ENCODE measurements around the gene FUT4.
"Not testable (repeated sequence)": the region's sequence is repeated elsewhere in the genome, so short reads cannot be mapped to it uniquely, and the experiment has no call there.

FUT4 gene

GRCh38 chr11:94533696-94534630 is 9.8 kb upstream of the FUT4 start:
- ATAC-seq: no peak
- no peak for DNase-seq

DNA sequence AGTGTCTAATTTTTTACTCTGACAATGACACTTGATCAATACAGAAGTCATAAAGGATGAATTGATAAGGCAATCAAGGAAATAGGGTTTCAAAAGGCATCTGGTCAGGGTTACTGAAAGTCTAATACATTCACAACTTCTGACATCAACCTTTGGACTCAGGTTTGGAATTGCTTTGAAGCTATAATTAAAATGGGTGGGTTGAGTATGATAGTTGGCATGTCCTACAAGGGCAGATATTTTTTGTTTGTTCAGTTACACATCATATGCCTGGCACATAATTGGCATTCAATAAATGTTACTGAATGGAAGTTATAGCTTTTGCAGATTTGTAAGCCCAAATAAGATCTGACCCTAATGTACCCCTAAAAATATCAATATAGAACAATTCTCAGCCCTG is 7.3 kb upstream of the FUT4 start:
- DNase-seq (no peak), ATAC-seq (no peak)

- ATAC-seq (no peak), DNase-seq (no peak)
Measured at GRCh38 chr11:94537031-94537600, 6.6 kb upstream of the FUT4 start.

DNA sequence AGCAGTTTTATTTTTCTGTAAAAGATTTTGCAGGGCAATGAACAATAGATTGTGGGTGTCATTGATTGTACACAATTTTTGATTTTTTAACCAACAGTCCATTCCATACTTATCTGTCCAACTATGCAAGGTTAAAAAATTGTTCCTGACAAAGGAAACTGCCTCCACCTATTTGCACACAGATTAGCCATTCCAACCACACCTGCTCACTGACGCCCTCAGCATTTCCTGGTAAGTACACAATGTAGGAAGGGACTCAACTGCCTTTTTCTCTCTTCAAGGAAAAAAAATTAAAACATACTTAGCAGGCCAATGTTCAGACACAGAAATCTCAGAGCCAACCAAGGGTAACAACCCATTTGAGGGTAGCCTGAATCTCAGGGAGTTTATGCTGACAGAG is 4.3 kb upstream of the FUT4 start:
- ATAC-seq (no peak), DNase-seq (no peak)

- peak; percentile 11 for DNase-seq
- peak; percentile 3 for ATAC-seq
Measured at GRCh38 chr11:94544646-94545263, 1.0 kb downstream of the FUT4 start.

- DNase-seq: no peak
- ATAC-seq: no peak
Measured at GRCh38 chr11:94545264-94546161, 1.8 kb downstream of the FUT4 start.

DNA sequence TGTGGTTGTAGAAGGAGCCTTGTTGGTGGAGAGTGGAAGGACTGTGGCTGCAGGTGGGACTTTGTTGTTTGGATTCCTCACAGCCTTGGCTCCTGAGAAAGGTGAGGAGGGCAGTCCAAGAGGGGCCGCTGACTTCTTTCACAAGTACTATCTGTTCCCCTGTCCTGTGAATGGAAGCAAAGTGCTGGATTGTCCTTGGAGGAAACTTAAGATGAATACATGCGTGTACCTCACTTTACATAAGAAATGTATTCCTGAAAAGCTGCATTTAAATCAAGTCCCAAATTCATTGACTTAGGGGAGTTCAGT is 2.4 kb downstream of the FUT4 start:
- DNase-seq (no peak), ATAC-seq (no peak)

- DNase-seq (no peak), ATAC-seq (no peak)
Measured at GRCh38 chr11:94546886-94547285, 3.2 kb downstream of the FUT4 start.

DNA sequence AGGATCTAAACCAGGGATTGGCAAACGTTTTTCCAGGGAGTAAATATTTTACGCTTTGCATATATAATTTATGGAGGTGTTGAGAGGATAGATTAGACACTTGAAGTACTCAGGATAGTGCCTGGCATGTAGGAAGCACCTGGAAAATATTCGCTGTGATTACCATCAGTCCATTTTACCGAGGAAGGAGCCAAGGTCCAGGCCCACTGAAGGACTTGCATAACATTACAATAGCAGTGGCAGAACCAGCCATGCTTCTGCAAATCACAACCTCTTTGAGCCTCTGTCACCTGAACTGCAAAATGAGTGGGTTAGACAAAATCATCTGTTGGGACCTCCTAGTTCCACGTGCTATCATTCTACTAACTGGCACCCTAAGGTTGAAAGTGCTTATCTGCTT is 5.4 kb downstream of the FUT4 start:
- DNase-seq (no peak), ATAC-seq (no peak)

DNA sequence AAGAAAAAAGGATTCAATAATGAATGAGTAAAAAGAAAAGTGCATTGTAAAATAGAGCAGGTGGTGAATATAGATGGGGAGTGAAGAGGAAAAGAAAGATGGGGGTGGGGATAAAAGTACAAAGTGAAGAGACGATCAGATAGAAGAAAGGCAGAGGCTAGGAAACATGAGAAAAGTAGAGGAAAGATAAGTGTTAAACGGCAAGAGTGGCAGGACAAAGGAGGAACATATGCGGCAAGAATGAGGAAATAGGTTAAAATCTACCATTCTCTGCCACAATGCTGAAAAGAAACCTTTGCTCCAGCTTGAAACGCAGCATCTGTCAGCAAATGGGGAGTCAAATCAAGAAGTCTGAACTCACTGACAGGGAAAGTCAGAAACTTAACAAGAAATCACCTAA is 6.8 kb downstream of the FUT4 start:
- DNase-seq (no peak), ATAC-seq (no peak)

DNA sequence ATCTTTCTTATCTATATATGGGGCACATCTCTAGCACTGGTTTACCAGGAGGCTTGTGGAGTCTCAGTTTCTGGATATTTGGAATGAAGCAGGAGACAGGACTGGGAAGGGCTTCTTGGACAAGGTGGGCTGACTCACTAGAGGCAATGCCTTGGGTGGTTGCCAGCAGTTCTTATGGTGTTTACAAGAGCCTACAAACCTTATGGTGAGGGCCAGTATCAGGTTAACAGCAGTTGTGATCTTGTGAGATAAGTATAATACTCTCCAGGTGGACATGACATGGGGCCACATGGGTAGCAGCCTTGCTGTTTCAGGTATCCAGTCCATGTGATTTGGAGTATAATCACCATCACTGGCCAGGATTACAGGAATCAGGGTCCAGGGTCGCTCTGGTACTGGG is 10.2 kb downstream of the FUT4 start:
- no peak for DNase-seq
- ATAC-seq: no peak

DNA sequence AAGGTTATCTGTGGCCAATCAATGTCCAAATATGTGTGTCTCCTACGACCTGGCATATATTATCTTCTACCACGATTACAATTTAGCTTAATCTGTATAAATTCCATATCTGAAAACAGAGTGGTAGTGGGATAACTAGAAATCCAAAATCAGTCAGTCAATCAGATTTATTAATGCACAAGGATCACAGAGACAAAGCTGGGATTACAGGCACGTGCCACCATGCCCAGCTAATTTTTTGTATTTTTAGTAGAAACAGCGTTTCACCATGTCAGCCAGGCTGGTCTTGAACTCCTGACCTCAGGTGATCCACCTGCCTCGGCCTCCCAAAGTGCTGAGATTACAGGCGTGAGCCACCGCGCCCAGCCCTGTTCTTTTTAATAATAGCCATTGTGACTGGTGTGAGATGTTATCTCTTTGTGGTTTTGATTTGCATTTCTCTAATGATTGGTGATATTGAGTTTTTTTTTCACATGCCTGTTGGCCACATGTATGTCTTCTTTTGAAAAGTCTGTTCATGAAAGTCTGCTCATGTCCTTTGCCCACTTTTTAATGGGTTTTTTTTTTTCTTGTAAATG is 12.1 kb downstream of the FUT4 start:
- DNase-seq, ATAC-seq: not testable (repeated sequence)

DNA sequence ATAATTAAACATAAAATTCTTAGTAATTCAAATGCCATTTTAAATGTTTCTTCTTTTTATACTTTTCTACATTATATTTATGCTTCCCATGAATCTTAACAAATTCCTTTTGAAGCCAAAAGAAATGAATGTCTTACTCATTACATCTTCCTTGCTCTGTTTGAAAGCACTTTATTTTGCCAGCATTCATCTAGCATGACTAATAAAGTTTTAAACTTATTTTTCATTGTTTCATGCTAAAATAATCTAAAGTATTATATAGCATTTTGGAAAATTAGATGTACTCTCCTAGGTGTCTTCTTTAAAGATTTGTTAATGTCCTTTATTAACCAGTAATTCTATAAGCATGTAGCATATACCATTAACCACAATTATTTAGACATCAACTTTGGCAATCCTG is 13.7 kb downstream of the FUT4 start:
- DNase-seq (no peak), ATAC-seq (no peak)

GRCh38 chr11:94557992-94558391 is 14.3 kb downstream of the FUT4 start:
- no peak for DNase-seq
- no peak for ATAC-seq

GRCh38 chr11:94558468-94558867 is 14.7 kb downstream of the FUT4 start:
- ATAC-seq: no peak
- no peak for DNase-seq

- ATAC-seq: no peak
Measured at GRCh38 chr11:94558932-94559331, 15.2 kb downstream of the FUT4 start.

GRCh38 chr11:94559361-94559760 is 15.6 kb downstream of the FUT4 start:
- DNase-seq: no peak
- ATAC-seq: no peak

More at GRCh38 chr11:94558932-94559331, 15.2 kb downstream of the FUT4 start:
- no peak for DNase-seq

DNA sequence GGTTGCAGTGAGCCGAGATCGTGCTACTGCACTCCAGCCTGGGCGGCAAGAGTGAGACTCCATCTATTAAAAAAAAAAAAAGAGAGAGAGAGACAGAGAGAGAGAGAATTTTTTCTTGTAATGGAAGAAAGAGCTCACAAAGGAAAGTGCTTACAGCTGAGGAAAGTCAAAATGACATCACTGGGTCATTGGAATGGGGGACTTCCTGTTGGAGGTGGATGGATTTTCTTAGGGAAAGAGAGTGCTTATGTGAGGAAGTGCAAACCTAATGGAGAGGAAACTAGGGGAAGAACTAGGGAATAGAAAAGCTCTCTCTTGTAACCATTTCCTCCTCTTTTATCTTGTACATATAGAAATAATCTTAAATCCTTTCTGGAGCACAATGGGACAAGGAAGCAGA is 17.1 kb downstream of the FUT4 start:
- ATAC-seq: no peak

DNA sequence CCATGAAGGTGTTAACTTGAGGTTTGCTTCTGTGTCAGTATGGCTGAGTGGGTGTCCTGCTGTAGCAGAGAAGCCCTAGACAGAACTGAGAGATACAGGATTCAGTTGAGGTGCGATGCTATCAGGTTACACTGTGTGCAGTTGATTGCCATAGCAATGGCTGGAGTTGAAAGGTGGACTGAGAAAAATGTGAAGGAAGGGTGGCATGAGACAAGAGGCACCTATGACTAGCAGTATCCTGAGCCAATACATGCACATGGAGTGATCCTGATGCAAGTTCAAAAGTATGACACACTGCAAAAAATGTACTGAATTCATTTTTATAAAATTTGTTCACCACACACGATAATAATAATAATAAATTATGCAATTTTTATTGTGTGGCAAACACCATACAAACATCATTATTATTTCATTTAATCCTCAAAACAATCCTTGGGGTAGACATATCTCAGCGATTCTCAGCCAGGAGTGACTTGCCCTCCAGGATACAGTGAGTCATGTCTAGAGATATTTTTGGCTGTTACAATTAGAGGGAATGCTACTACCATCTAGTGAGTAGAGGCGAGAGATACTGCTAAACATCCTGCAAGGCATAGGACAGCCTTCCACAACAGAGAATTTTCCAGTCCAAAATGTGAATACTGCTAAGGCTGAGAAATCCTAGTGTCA is 19.6 kb downstream of the FUT4 start:
- ATAC-seq (no peak), DNase-seq (no peak)

More for the DNA sequence above, 17.1 kb downstream of the FUT4 start:
- no peak for DNase-seq

DNA sequence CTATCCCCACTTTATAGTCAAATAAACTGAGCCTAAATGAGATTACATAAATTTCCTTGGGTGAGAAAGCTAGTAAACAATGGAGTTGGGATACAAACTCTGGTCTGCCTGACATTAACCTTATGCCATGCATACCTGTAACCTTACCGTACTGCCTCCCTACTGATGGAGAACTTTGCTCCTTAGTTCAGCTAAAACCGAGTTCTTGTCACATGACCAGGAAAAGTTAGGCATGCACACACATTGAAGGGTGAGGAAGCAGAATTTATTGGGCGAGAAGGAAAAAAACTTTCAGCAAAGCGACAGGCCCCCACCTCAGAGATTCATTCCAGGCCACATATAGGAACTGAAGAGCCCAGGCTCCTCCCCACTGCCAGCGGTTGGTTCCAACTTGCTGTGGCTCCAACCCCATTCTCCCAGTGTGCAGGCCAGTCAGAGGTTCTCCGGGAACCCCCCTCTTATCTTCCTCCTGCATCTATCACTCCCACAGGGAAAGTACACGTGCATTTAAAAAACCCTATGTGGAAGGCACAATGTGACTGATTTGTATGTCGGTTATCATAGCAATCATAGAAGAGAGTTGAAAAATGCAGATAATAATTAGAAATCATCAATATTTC is 20.2 kb downstream of the FUT4 start:
- ATAC-seq (no peak), DNase-seq (no peak)

GRCh38 chr11:94567181-94567670 is 23.5 kb downstream of the FUT4 start, which contains the start of gene PIWIL4:
Gene PIWIL4 (plus strand): TSS chr11:94567368. CDS start chr11:94567519, 151 bp downstream.
- ATAC-seq (no peak), DNase-seq (no peak)
